Colonic mucosa (tissue), 4 donors: ENCODE data around the gene SETBP1. TPM values are rescaled to one million over a fixed set of nuclear protein-coding genes. Genes with fewer than 3 reads are reported as not detected.

ENCODE experiments used
- DNase-seq: peaks from one replicate; pipeline ENCODE4 v3.0.0-alpha.2; 2020
- H3K27ac ChIP-seq: fragments of 200-600 bp; one replicate; pipeline ENCODE4 v1.8.0; 2021
- H3K27me3 ChIP-seq: fragments of 200-600 bp; one replicate; pipeline ENCODE4 v1.8.0; 2021
- H3K36me3 ChIP-seq: fragments of 200-600 bp; one replicate; pipeline ENCODE4 v1.8.0; 2021
- H3K4me1 ChIP-seq: fragments of 200-600 bp; one replicate; pipeline ENCODE4 v1.8.0; 2021; ENCODE audit warnings: mild to moderate bottlenecking
- H3K4me3 ChIP-seq: fragments of 200-600 bp; one replicate; pipeline ENCODE4 v1.8.0; 2021
- H3K9ac ChIP-seq, 2 donors: one replicate each; pipeline ENCODE4 v1.7.0; 2013; ENCODE audit warnings: control low read depth in 2 of 2, low read depth in 2 of 2, low read length in 2 of 2
- H3K9me3 ChIP-seq: fragments of 200-600 bp; one replicate; pipeline ENCODE4 v1.8.0; 2021
- CTCF ChIP-seq: fragments of 200-600 bp; IDR thresholded peaks from one replicate; pipeline ENCODE4 v1.8.0; 2022; ENCODE audit warnings: antibody characterized with exemption, mild to moderate bottlenecking
- intact Hi-C: fragments of 100-400 bp; cut with DNase I; formaldehyde crosslinking; loops from one replicate; pipeline ENCODE4 v1.14.1; 2022
- total RNA-seq, 2 donors: library from RNA; stranded (reverse); fragmentation: NEBNext Ultra II Directional in 1 of 2; extraction: Animal tissue kit (Norgen Biotek cat#: 25700) in 1 of 2; gene quantifications; one replicate each; pipeline ENCODE4 v1.2.1, GENCODE V29; 2021
- donor health status: healthy.
- donor health status: DM: no; HTN: no; CAD: no.
- donor health status: DM: no; HTN: no; CAD: no.

Gene SETBP1
- total RNA-seq, 2 donors from 2014 or later: 9.6 to 11.8 TPM

DNA sequence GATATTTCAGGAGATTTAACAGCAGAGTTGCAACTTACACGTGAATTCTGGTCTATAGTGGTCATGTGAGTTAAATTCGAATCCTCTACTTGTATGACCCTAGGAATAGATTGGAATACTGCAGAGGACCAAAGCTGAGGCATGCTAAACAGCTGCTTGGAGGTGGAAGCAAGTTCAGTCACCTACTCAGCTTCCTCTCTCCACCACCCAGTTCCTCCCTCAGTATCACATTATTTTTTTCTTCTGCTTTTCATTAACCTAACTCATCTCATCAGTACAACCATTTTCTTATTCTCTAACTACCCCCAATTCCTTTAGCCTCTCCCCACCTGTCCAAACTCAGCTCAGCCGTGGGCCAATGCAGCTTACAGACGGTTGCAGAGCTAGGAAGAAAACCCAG is 385.5 kb downstream of the SETBP1 start:
- H3K36me3 ChIP-seq: no peaks in the 10 kb centered on the region
- no peak for DNase-seq
- no peak for TF ChIP-seq CTCF
- no peaks in the 10 kb centered on the region for H3K27me3 ChIP-seq
- H3K4me1 ChIP-seq: no peaks in the 10 kb centered on the region
- H3K4me3 ChIP-seq: no peak overlapping the region
- intact Hi-C loops: no loop called here
- no peak overlapping the region for H3K9ac ChIP-seq
- no peaks in the 10 kb centered on the region for H3K9me3 ChIP-seq
- H3K27ac ChIP-seq: no peak overlapping the region

- Histone ChIP-seq H3K27ac (no peak overlapping the region), H3K36me3 (no peaks in the 10 kb centered on the region), H3K9ac (no peak overlapping the region), H3K27me3 (no peaks in the 10 kb centered on the region), H3K4me1 (no peaks in the 10 kb centered on the region), H3K4me3 (no peak overlapping the region), H3K9me3 (no peaks in the 10 kb centered on the region)
- no peak for TF ChIP-seq CTCF
- intact Hi-C loops: no loop called here
- DNase-seq: no peak
These were observed 386.2 kb downstream of the SETBP1 start for GRCh38 chr18:45066886-45067285.

- TF ChIP-seq CTCF: no peak
- H3K4me1 ChIP-seq: no peaks in the 10 kb centered on the region
- DNase-seq: no peak
- intact Hi-C loops: no loop called here
- H3K9me3 ChIP-seq: no peaks in the 10 kb centered on the region
- no peak overlapping the region for H3K9ac ChIP-seq
- no peak overlapping the region for H3K4me3 ChIP-seq
- no peaks in the 10 kb centered on the region for H3K27me3 ChIP-seq
- H3K27ac ChIP-seq: no peak overlapping the region
- H3K36me3 ChIP-seq: no peaks in the 10 kb centered on the region
These were observed 387.9 kb downstream of the SETBP1 start for GRCh38 chr18:45068400-45069094.

DNA sequence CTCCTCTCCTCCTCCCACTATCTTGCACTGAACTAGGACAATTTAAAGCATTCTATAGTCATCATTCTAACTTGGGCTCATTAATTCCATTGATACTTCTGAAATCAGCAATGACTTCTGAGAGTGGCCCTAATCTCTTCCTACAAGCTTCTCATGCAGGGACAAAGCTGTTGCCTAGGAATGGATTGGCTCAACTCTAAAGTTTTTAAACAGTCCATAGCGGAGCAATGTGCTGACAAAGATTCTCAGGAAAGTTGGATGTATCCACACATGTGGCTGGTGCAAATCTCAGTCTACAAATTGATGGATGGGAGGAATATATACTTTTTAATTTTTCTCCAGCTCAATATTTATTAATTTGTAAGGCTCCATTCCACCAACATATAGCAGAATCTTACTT is 388.9 kb downstream of the SETBP1 start:
- H3K27ac ChIP-seq: no peak overlapping the region
- DNase-seq: no peak
- no peak for TF ChIP-seq CTCF
- H3K9ac ChIP-seq: no peak overlapping the region
- intact Hi-C loops: no loop called here
- H3K9me3 ChIP-seq: no peaks in the 10 kb centered on the region
- H3K36me3 ChIP-seq: no peaks in the 10 kb centered on the region
- no peaks in the 10 kb centered on the region for H3K4me1 ChIP-seq
- H3K4me3 ChIP-seq: no peak overlapping the region
- no peaks in the 10 kb centered on the region for H3K27me3 ChIP-seq

- no peak for DNase-seq
- intact Hi-C loops: no loop called here
- no peak overlapping the region for H3K4me3 ChIP-seq
These were observed 391.3 kb downstream of the SETBP1 start for GRCh38 chr18:45071956-45072355.

More at GRCh38 chr18:45071956-45072355, 391.3 kb downstream of the SETBP1 start:
- Histone ChIP-seq H3K9ac (no peak overlapping the region), H3K9me3 (no peaks in the 10 kb centered on the region), H3K36me3 (no peaks in the 10 kb centered on the region), H3K27me3 (no peaks in the 10 kb centered on the region), H3K27ac (no peak overlapping the region), H3K4me1 (no peaks in the 10 kb centered on the region)
- TF ChIP-seq CTCF: no peak
